NCI-H2227 (cell line): ENCODE results near the gene CHMP1A.

Source experiments
- DNase-seq: peaks from one replicate; lab custom pipeline; 2025; ENCODE audit not compliant: unreplicated experiment; lab: John Stamatoyannopoulos, UW

Gene CHMP1A

GRCh38 chr16:89624777-89625761, 32.4 kb downstream of the CHMP1A start:
- no peak for DNase-seq

- DNase-seq = no peak
Observed at GRCh38 chr16:89623511-89624261, 33.8 kb downstream of the CHMP1A start.

GRCh38 chr16:89621698-89622409, 35.7 kb downstream of the CHMP1A start:
- DNase-seq = no peak

- no peak for DNase-seq
Observed at GRCh38 chr16:89621136-89621697, 36.3 kb downstream of the CHMP1A start.

- no peak for DNase-seq
Observed at GRCh38 chr16:89620406-89620841, 37.1 kb downstream of the CHMP1A start.

GRCh38 chr16:89619840-89620239, 37.7 kb downstream of the CHMP1A start:
- DNase-seq = no peak

GRCh38 chr16:89618109-89618998, 39.2 kb downstream of the CHMP1A start:
- DNase-seq = no peak

GRCh38 chr16:89617036-89617435, 40.5 kb downstream of the CHMP1A start:
- DNase-seq = no peak

GRCh38 chr16:89616623-89617022, 40.9 kb downstream of the CHMP1A start:
- no peak for DNase-seq

GRCh38 chr16:89615596-89616090, 41.9 kb downstream of the CHMP1A start:
- DNase-seq = no peak

GRCh38 chr16:89615176-89615575, 42.3 kb downstream of the CHMP1A start:
- DNase-seq = no peak

- DNase-seq = no peak
Observed at GRCh38 chr16:89613954-89614459, 43.5 kb downstream of the CHMP1A start.

- DNase-seq = peak; percentile 42
Observed at GRCh38 chr16:89613231-89613953, 44.1 kb downstream of the CHMP1A start, which contains the start of gene DPEP1. Gene DPEP1, plus strand, starts transcription at chr16:89613642. Its CDS starts 16,769 bp downstream, at chr16:89630411.

GRCh38 chr16:89612415-89613166, 44.9 kb downstream of the CHMP1A start:
- peak; percentile 70 for DNase-seq

GRCh38 chr16:89610108-89610453, 47.4 kb downstream of the CHMP1A start:
- no peak for DNase-seq

- no peak for DNase-seq
Observed at GRCh38 chr16:89607937-89608740, 49.4 kb downstream of the CHMP1A start.

- no peak for DNase-seq
Observed at GRCh38 chr16:89607453-89607852, 50.1 kb downstream of the CHMP1A start.
